NCI-H1105 (cell line): ENCODE results near the gene NKD2.
"Not testable (repeated sequence)": the region's sequence is repeated elsewhere in the genome, so short reads cannot be mapped to it uniquely, and the experiment has no call there.

Experiments
- DNase-seq: peaks from one replicate; lab custom pipeline; 2025; lab: John Stamatoyannopoulos, UW

Gene NKD2

GRCh38 chr5:1000831-1001230 is 7.8 kb upstream of the NKD2 start:
- not testable (repeated sequence) for DNase-seq

GRCh38 chr5:1001406-1002270 is 7.0 kb upstream of the NKD2 start:
- DNase-seq: no peak

GRCh38 chr5:1002271-1002546 is 6.4 kb upstream of the NKD2 start:
- DNase-seq: no peak

GRCh38 chr5:1002836-1003235 is 5.8 kb upstream of the NKD2 start:
- DNase-seq: no peak

GRCh38 chr5:1003296-1003937 is 5.2 kb upstream of the NKD2 start:
- peak; percentile 89 for DNase-seq

GRCh38 chr5:1004461-1005248 is 3.9 kb upstream of the NKD2 start:
- peak; percentile 20 for DNase-seq

- no peak for DNase-seq
Measured at GRCh38 chr5:1005249-1005851, 3.3 kb upstream of the NKD2 start.

GRCh38 chr5:1005904-1006655 is 2.5 kb upstream of the NKD2 start:
- no peak for DNase-seq

- no peak for DNase-seq
Measured at GRCh38 chr5:1006656-1007071, 1.9 kb upstream of the NKD2 start.

- no peak for DNase-seq
Measured at GRCh38 chr5:1007221-1007680, 1.4 kb upstream of the NKD2 start.

- DNase-seq: no peak
Measured at GRCh38 chr5:1007681-1008450, 736 bp upstream of the NKD2 start.

GRCh38 chr5:1009359-1010180 is 968 bp downstream of the NKD2 start:
- no peak for DNase-seq

GRCh38 chr5:1010181-1010510 is 1.5 kb downstream of the NKD2 start:
- DNase-seq: no peak

GRCh38 chr5:1010641-1011046 is 2.0 kb downstream of the NKD2 start:
- peak; percentile 50 for DNase-seq

- peak; percentile 64 for DNase-seq
Measured at GRCh38 chr5:1011226-1011631, 2.6 kb downstream of the NKD2 start.

- no peak for DNase-seq
Measured at GRCh38 chr5:1011741-1012312, 3.2 kb downstream of the NKD2 start.

GRCh38 chr5:1012313-1012841 is 3.8 kb downstream of the NKD2 start:
- DNase-seq: no peak

- no peak for DNase-seq
Measured at GRCh38 chr5:1012900-1013237, 4.3 kb downstream of the NKD2 start.

- no peak for DNase-seq
Measured at GRCh38 chr5:1013238-1013947, 4.8 kb downstream of the NKD2 start.
